HepG2 (cell line): ENCODE measurements around the gene PLSCR3. TPM values are rescaled to one million over a fixed set of nuclear protein-coding genes. Genes with fewer than 3 reads are reported as not detected.

Source experiments
- KDM1A ChIP-seq: IDR thresholded peaks from 2 replicates; pipeline ENCODE4 v1.6.1; 2016; ENCODE audit warnings: missing compliant biosample characterization
- ZNF547 ChIP-seq: sonication (generic); formaldehyde crosslinking; IDR thresholded peaks from 2 replicates; pipeline ENCODE4 v1.5.1; 2020; ENCODE audit warnings: mild to moderate bottlenecking, missing genetic modification reagents
- polyA plus RNA-seq, 8 experiments: library from polyadenylated mRNA; depleted of rRNA in 3 of 8; stranded (reverse) in 7 of 8; unstranded in 1 of 8; fragments of >200 nt; fragmentation: Illumina TruSeq in 4 of 8; extraction: Trizol in 4 of 8; gene quantifications; 2 replicates each; pipeline versions ENCODE4 v1.2.1 to v1.2.3, GENCODE V29; 2011 to 2016; ENCODE audit warnings: low read depth in 4 of 8, missing spikeins in 1 of 8, mixed read lengths in 1 of 8; ENCODE audit not compliant: insufficient read depth in 1 of 8
- total RNA-seq, 5 experiments: library from RNA; depleted of rRNA; stranded (reverse); fragments of >200 nt; fragmentation: Illumina TruSeq; extraction: Trizol; gene quantifications; 2 replicates each; pipeline ENCODE4 v1.2.3, GENCODE V29; 2016; ENCODE audit warnings: low read depth in 1 of 5
- TF ChIP-seq, protein P1 (sequence below): sonication (generic); formaldehyde crosslinking; IDR thresholded peaks from 2 replicates; pipeline ENCODE4 v1.9.0; 2021; ENCODE audit warnings: mild to moderate bottlenecking, missing genetic modification reagents
- TF ChIP-seq, protein P2 (sequence below), 2 experiments: sonication (generic) in 1 of 2; formaldehyde crosslinking in 1 of 2; IDR thresholded peaks; 2 replicates each; pipeline versions ENCODE4 v1.5.1 to v1.6.1; 2011 to 2020; ENCODE audit warnings: borderline replicate concordance in 1 of 2, low read depth in 1 of 2, low read length in 1 of 2, mild to moderate bottlenecking in 1 of 2, missing genetic modification reagents in 1 of 2, moderate library complexity in 1 of 2

Gene PLSCR3
- total and polyA plus RNA-seq, 2 of the 13 experiments (the other 11 are each of a cell fraction or from before 2014, with no cell fraction given) = 5.6 to 6.2 TPM

DNA sequence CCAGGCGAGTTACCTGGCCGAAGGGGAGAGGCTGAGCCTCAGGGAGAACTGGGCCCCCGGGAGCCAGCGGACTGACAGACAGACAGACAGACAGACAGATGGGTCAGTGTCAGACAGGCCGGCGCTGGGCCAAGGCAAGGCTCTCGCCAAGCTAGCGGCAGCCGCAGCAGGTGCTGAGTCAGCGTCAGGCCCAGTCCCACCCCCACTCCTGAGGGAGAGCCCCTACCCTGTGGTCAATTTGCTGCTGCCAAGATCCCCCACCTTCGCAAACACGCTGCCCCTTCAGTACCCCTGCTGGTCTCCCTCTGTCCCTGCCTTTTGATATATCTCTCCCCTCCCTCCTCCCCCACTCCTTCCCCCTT is 46.5 kb upstream of the PLSCR3 start (continued):
- TF ChIP-seq, protein P1, sequence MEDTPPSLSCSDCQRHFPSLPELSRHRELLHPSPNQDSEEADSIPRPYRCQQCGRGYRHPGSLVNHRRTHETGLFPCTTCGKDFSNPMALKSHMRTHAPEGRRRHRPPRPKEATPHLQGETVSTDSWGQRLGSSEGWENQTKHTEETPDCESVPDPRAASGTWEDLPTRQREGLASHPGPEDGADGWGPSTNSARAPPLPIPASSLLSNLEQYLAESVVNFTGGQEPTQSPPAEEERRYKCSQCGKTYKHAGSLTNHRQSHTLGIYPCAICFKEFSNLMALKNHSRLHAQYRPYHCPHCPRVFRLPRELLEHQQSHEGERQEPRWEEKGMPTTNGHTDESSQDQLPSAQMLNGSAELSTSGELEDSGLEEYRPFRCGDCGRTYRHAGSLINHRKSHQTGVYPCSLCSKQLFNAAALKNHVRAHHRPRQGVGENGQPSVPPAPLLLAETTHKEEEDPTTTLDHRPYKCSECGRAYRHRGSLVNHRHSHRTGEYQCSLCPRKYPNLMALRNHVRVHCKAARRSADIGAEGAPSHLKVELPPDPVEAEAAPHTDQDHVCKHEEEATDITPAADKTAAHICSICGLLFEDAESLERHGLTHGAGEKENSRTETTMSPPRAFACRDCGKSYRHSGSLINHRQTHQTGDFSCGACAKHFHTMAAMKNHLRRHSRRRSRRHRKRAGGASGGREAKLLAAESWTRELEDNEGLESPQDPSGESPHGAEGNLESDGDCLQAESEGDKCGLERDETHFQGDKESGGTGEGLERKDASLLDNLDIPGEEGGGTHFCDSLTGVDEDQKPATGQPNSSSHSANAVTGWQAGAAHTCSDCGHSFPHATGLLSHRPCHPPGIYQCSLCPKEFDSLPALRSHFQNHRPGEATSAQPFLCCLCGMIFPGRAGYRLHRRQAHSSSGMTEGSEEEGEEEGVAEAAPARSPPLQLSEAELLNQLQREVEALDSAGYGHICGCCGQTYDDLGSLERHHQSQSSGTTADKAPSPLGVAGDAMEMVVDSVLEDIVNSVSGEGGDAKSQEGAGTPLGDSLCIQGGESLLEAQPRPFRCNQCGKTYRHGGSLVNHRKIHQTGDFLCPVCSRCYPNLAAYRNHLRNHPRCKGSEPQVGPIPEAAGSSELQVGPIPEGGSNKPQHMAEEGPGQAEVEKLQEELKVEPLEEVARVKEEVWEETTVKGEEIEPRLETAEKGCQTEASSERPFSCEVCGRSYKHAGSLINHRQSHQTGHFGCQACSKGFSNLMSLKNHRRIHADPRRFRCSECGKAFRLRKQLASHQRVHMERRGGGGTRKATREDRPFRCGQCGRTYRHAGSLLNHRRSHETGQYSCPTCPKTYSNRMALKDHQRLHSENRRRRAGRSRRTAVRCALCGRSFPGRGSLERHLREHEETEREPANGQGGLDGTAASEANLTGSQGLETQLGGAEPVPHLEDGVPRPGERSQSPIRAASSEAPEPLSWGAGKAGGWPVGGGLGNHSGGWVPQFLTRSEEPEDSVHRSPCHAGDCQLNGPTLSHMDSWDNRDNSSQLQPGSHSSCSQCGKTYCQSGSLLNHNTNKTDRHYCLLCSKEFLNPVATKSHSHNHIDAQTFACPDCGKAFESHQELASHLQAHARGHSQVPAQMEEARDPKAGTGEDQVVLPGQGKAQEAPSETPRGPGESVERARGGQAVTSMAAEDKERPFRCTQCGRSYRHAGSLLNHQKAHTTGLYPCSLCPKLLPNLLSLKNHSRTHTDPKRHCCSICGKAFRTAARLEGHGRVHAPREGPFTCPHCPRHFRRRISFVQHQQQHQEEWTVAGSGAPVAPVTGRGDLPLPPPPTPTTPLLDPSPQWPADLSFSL (CRISPR knock-in tag) = no peak
- TF ChIP-seq KDM1A (CRISPR knock-in tag) (no peak), ZNF547 (CRISPR knock-in tag) (0 out of 2 replicates have a peak, but pooled peaks have one; percentile 28)
- TF ChIP-seq, protein P2, sequence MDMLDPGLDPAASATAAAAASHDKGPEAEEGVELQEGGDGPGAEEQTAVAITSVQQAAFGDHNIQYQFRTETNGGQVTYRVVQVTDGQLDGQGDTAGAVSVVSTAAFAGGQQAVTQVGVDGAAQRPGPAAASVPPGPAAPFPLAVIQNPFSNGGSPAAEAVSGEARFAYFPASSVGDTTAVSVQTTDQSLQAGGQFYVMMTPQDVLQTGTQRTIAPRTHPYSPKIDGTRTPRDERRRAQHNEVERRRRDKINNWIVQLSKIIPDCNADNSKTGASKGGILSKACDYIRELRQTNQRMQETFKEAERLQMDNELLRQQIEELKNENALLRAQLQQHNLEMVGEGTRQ (IDR thresholded peaks at IDR 0.05; ENCODE audit: low read depth, low read length) = no peak
- TF ChIP-seq, protein P2 (CRISPR knock-in tag; IDR thresholded peaks at IDR 0.05; ENCODE audit: borderline replicate concordance) = peak; percentile 13; the same call in 1 of the 2 replicates
